Ovary (tissue), 9 donors: Measurements from ENCODE around the gene SH3BGRL3. TPM values are rescaled to one million over a fixed set of nuclear protein-coding genes. Genes with fewer than 3 reads are reported as not detected.

ENCODE experiments used
- DNase-seq, 5 donors: peaks; one replicate each; pipeline ENCODE4 v3.0.0-alpha.2; 2019 to 2020
- H3K27ac ChIP-seq, 2 donors: fragments of 200-600 bp; one replicate each; pipeline versions ENCODE4 v1.5.1 to v1.8.0; 2019 to 2022
- H3K27me3 ChIP-seq: fragments of 200-600 bp; one replicate; pipeline ENCODE4 v1.8.0; 2022
- H3K36me3 ChIP-seq: fragments of 200-600 bp; sonication (generic); one replicate; pipeline ENCODE4 v1.5.1; 2019
- H3K4me1 ChIP-seq: one replicate; pipeline ENCODE4 v1.8.1; 2013; ENCODE audit warnings: mild to moderate bottlenecking, moderate library complexity; ENCODE audit not compliant: insufficient read depth
- H3K4me3 ChIP-seq: fragments of 200-600 bp; sonication (generic); one replicate; pipeline ENCODE4 v1.5.1; 2017
- H3K9me3 ChIP-seq, 2 donors: fragments of 200-600 bp in 1 of 2; sonication (generic) in 1 of 2; one replicate each; pipeline versions ENCODE4 v1.5.1 to v1.8.1; 2013 to 2019; ENCODE audit warnings: mild to moderate bottlenecking in 1 of 2, moderate library complexity in 1 of 2
- EP300 ChIP-seq: sonication (generic); formaldehyde crosslinking; IDR thresholded peaks from one replicate; pipeline ENCODE4 v1.6.1; 2017; ENCODE audit warnings: antibody characterized with exemption
- POLR2A ChIP-seq: fragments of 450-650 bp; IDR thresholded peaks from one replicate; pipeline ENCODE4 v1.6.1; 2017; ENCODE audit warnings: antibody characterized with exemption, mild to moderate bottlenecking, moderate library complexity
- WGBS, 3 donors: extraction: QIAGEN DNeasy Blood & Tissue Kit in 1 of 3; methylation state at CpG; one replicate each; pipeline versions ENCODE4 v1.1.5 to v1.1.7; 2013 to 2017; 5-methylcytosine and 5-hydroxymethylcytosine counted together
- intact Hi-C, 4 donors: fragments of 100-400 bp; cut with DNase I; formaldehyde crosslinking; loops; one replicate each; pipeline versions ENCODE4 v1.11.0 to v1.15.1; 2022 to 2023
- polyA plus RNA-seq, 2 donors: library from polyadenylated mRNA; stranded (reverse); fragments of 200-250 nt in 1 of 2; fragments of 350-450 nt in 1 of 2; fragmentation: Illumina TruSeq in 1 of 2; extraction: RNeasy Lipid Tissue Mini Kit (QIAGEN cat#74804) in 1 of 2; gene quantifications; one replicate each; pipeline ENCODE4 v1.2.3, GENCODE V29; 2013 to 2014
- total RNA-seq, 7 donors: library from RNA; depleted of rRNA in 2 of 7; stranded (reverse); fragments of >200 nt in 2 of 7; fragmentation: NEBNext Ultra II Directional in 3 of 7; extraction: Animal tissue kit (Norgen Biotek cat#: 25700) in 3 of 7; gene quantifications; one replicate each; pipeline versions ENCODE4 v1.1.0 to v1.2.4, GENCODE V29; 2016 to 2023
- TF ChIP-seq, protein P1 (sequence below), 3 donors: fragments of 450-650 bp in 2 of 3; fragments of 200-600 bp in 1 of 3; IDR thresholded peaks; one replicate each; pipeline versions ENCODE4 v1.5.1 to v1.8.0; 2016 to 2022; ENCODE audit warnings: antibody characterized with exemption in 3 of 3, mild to moderate bottlenecking in 1 of 3
- donor health status: DM: no; HTN: no; CAD: no; lungs with moderate emphysema.
- donor health status: DM: no; HTN: no; CAD: no.
- donor health status: Bipolar disorder and iron deficiency.
- donor health status: DM: yes; HTN: yes; CAD: no.
- donor health status: DM: no; HTN: no; CAD: no.
- donor health status: DM: yes; HTN: yes; CAD: no.

SH3BGRL3 gene
- total and polyA plus RNA-seq, 9 donors, result 18.6 to 242 (median 58.3) TPM

DNA sequence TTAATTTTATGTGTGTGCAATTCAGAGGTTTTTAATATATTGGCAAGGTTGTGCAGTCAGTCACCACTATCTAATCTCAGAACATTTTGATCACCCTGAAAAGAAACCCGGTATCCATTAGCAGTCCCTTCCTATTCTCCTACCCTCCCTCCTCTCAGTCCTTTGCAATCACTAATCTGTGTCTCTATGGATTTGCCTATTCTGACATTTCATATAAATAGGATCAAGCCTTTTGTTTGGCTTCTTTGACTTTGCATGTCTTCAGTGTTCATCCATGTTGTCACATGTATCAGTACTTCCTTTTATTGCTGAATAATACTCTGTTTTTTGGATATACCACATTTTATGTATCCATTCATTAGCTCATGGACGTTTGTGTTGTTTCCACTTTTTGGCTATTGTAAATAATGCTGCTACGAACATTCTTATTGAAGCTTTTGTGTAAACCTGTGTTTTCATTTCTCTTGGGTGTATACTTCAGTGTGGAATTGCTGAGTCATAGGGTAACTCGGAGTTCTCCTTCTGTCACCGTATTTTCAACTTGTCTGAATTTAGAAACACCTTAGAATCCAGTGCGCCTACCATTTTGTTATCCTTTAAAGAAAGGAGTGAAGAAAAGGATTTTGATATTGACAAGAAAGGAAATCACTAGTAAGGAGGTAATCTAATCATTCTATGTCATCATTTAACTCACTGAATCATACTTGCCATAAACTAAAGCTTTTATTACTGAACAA is 42.5 kb upstream of the SH3BGRL3 start:
- intact Hi-C loops, result no loop called here
- H3K27ac ChIP-seq, result no peak overlapping the region

DNA sequence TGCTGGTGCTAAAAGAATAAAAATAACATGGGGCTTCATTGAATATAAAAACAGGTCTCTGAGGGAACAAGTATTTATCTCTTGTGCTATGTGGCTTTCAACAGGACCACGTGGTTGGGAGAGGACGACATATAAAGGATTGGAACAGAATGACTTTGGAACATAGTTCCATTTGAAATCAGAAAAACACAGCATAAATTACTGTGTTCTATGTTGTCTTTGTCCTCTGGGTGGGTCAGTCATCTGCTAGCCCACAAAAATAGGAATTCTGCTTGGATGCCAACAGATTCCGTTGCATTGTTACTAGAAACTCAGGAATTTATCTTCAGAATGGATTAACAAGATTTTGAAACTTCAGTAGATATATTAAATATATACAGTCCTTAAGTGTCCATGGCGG is 40.0 kb upstream of the SH3BGRL3 start:
- TF ChIP-seq EP300 (no peak), POLR2A (no peak)
- TF ChIP-seq, protein P1, sequence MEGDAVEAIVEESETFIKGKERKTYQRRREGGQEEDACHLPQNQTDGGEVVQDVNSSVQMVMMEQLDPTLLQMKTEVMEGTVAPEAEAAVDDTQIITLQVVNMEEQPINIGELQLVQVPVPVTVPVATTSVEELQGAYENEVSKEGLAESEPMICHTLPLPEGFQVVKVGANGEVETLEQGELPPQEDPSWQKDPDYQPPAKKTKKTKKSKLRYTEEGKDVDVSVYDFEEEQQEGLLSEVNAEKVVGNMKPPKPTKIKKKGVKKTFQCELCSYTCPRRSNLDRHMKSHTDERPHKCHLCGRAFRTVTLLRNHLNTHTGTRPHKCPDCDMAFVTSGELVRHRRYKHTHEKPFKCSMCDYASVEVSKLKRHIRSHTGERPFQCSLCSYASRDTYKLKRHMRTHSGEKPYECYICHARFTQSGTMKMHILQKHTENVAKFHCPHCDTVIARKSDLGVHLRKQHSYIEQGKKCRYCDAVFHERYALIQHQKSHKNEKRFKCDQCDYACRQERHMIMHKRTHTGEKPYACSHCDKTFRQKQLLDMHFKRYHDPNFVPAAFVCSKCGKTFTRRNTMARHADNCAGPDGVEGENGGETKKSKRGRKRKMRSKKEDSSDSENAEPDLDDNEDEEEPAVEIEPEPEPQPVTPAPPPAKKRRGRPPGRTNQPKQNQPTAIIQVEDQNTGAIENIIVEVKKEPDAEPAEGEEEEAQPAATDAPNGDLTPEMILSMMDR (IDR thresholded peaks at IDR 0.05), result no peak
- Histone ChIP-seq H3K36me3 (no peaks in the 10 kb centered on the region), H3K27ac (no peak overlapping the region), H3K4me3 (no peak overlapping the region), H3K27me3 (no peaks in the 10 kb centered on the region), H3K9me3 (no peaks in the 10 kb centered on the region), H3K4me1 (no peaks in the 10 kb centered on the region)
- intact Hi-C loops, result no loop called here
- 69 to 81% (median 72%) methylated on average over 4 of the region's 4 CpGs for WGBS, 3 donors
- no peak for DNase-seq

More for the DNA sequence above, 42.5 kb upstream of the SH3BGRL3 start:
- 80 to 88% (median 81%) methylated on average over 6 of the region's 6 CpGs for WGBS, 3 donors
- Histone ChIP-seq H3K27me3 (no peaks in the 10 kb centered on the region), H3K36me3 (no peaks in the 10 kb centered on the region), H3K4me3 (no peak overlapping the region), H3K4me1 (peaks cover 2% of the 10 kb centered on the region), H3K9me3 (no peaks in the 10 kb centered on the region)
- no peak for DNase-seq
- TF ChIP-seq, protein P1 (IDR thresholded peaks at IDR 0.05), result no peak
- TF ChIP-seq POLR2A (no peak), EP300 (no peak)

- Histone ChIP-seq H3K27ac (no peak overlapping the region), H3K9me3 (no peaks in the 10 kb centered on the region), H3K36me3 (no peaks in the 10 kb centered on the region), H3K4me3 (no peak overlapping the region), H3K4me1 (no peaks in the 10 kb centered on the region), H3K27me3 (no peaks in the 10 kb centered on the region)
- intact Hi-C loops, result no loop called here
- TF ChIP-seq POLR2A, result no peak
- no peak for TF ChIP-seq EP300
- TF ChIP-seq, protein P1 (IDR thresholded peaks at IDR 0.05), result no peak
- 80 to 86% (median 81%) methylated on average over 7 of the region's 7 CpGs for WGBS, 3 donors
- DNase-seq, result no peak
These were observed 27.2 kb upstream of the SH3BGRL3 start for GRCh38 chr1:26252718-26253117.

GRCh38 chr1:26254404-26254803 is 25.5 kb upstream of the SH3BGRL3 start:
- H3K36me3 ChIP-seq, result no peaks in the 10 kb centered on the region
- intact Hi-C loops, result no loop called here

More at GRCh38 chr1:26254404-26254803, 25.5 kb upstream of the SH3BGRL3 start:
- no peak for TF ChIP-seq EP300
- TF ChIP-seq, protein P1 (IDR thresholded peaks at IDR 0.05), result no peak
- no peak for TF ChIP-seq POLR2A
- H3K9me3 ChIP-seq, result no peaks in the 10 kb centered on the region
- no peak overlapping the region for H3K27ac ChIP-seq
- no peak for DNase-seq
- WGBS, 3 donors, result 75 to 89% (median 81%) methylated on average over 3 of the region's 3 CpGs
- no peaks in the 10 kb centered on the region for H3K27me3 ChIP-seq
- no peak overlapping the region for H3K4me3 ChIP-seq
- no peaks in the 10 kb centered on the region for H3K4me1 ChIP-seq
